B cell (primary cell): ENCODE data around the gene CAPZA1. TPM values are rescaled to one million over a fixed set of nuclear protein-coding genes. Genes with fewer than 3 reads are reported as not detected.

Source experiments
- ATAC-seq: fragments of 200-7000 bp; cut with Tn5 transposase; one replicate; pipeline ENCODE4 v1.10.0; 2021; ENCODE audit warnings: low read depth, mild to moderate bottlenecking, moderate number of reproducible peaks, moderate library complexity
- CTCF ChIA-PET: fragments of 350-600 bp; sonication (Branson Sonifier 250); formaldehyde crosslinking; loops from one replicate; lab custom pipeline; 2021; ENCODE audit warnings: antibody characterized with exemption, inconsistent platforms; lab: Charles Lee
- POLR2A ChIA-PET: fragments of 350-600 bp; sonication (Branson Sonifier 250); formaldehyde crosslinking; loops from one replicate; lab custom pipeline; 2021; ENCODE audit warnings: antibody characterized with exemption; lab: Charles Lee
- DNase-seq: peaks from one replicate; pipeline ENCODE4 v3.0.0; 2013
- H2AFZ ChIP-seq: 2 replicates; pipeline ENCODE4 v1.6.1; 2012; ENCODE audit warnings: mild to moderate bottlenecking, low read depth, low read length; ENCODE audit not compliant: insufficient read depth, poor library complexity, severe bottlenecking
- H3K27ac ChIP-seq, 2 donors: 1 replicate in 1 of 2; 2 replicates in 1 of 2; pipeline ENCODE4 v1.5.1; 2012 to 2013; ENCODE audit warnings: low read length in 2 of 2, mild to moderate bottlenecking in 2 of 2, moderate library complexity in 1 of 2
- H3K27me3 ChIP-seq, 4 experiments: fragments of 200-600 bp in 1 of 4; sonication (generic) in 1 of 4; replicated peaks in 1 of 4; 1 replicate in 2 of 4; 2 replicates in 2 of 4; pipeline versions ENCODE4 v1.6.1 to v1.7.0; 2013 to 2016; ENCODE audit warnings: low read length in 3 of 4, mild to moderate bottlenecking in 2 of 4, mixed read lengths in 1 of 4, moderate library complexity in 1 of 4; ENCODE audit not compliant: insufficient read depth in 4 of 4, control insufficient read depth in 3 of 4; ENCODE audit errors: control extremely low read depth in 1 of 4
- H3K36me3 ChIP-seq, 2 experiments: replicated peaks in 1 of 2; 1 replicate in 1 of 2; 2 replicates in 1 of 2; pipeline versions ENCODE4 v1.6.1 to v1.7.1; 2013; ENCODE audit warnings: low read length in 1 of 2; ENCODE audit not compliant: insufficient read depth in 2 of 2, control insufficient read depth in 1 of 2; ENCODE audit errors: control extremely low read depth in 1 of 2, extremely low read depth in 1 of 2
- H3K4me1 ChIP-seq, 2 donors: fragments of 200-600 bp in 1 of 2; sonication (generic) in 1 of 2; 1 replicate in 1 of 2; 2 replicates in 1 of 2; pipeline versions ENCODE4 v1.5.1 to v1.6.1; 2013 to 2017; ENCODE audit warnings: low read length in 2 of 2; ENCODE audit not compliant: control insufficient read depth in 2 of 2, insufficient read depth in 2 of 2
- H3K4me2 ChIP-seq: replicated peaks from 2 replicates; pipeline ENCODE3; 2012; ENCODE audit warnings: mild to moderate bottlenecking, low read depth, low read length; ENCODE audit not compliant: poor library complexity, severe bottlenecking
- H3K4me3 ChIP-seq, 5 experiments: fragments of 200-600 bp in 1 of 5; sonication (generic) in 1 of 5; 1 replicate in 3 of 5; 2 replicates in 2 of 5; pipeline versions ENCODE4 v1.5.1 to v1.7.0; 2011 to 2016; ENCODE audit warnings: low read length in 4 of 5, mild to moderate bottlenecking in 4 of 5, low read depth in 2 of 5, control low read depth in 1 of 5, moderate library complexity in 1 of 5; ENCODE audit not compliant: insufficient read depth in 1 of 5; ENCODE audit errors: control extremely low read depth in 1 of 5, extremely low read depth in 1 of 5
- H3K79me2 ChIP-seq: fragments of 200-600 bp; sonication (generic); one replicate; pipeline ENCODE4 v1.6.0; 2016; ENCODE audit warnings: low read length; ENCODE audit not compliant: control insufficient read depth, insufficient read depth
- H3K9ac ChIP-seq: fragments of 200-600 bp; sonication (generic); 2 replicates; pipeline ENCODE4 v1.6.1; 2017; ENCODE audit warnings: mild to moderate bottlenecking, low read length, moderate library complexity
- H3K9me3 ChIP-seq, 3 donors: one replicate each; pipeline versions ENCODE4 v1.6.1 to v1.7.1; 2013; ENCODE audit warnings: low read length in 2 of 3; ENCODE audit not compliant: control insufficient read depth in 2 of 3, insufficient read depth in 1 of 3; ENCODE audit errors: control extremely low read depth in 1 of 3
- H4K20me1 ChIP-seq: 2 replicates; pipeline ENCODE4 v1.6.0; 2012; ENCODE audit warnings: mild to moderate bottlenecking, low read length; ENCODE audit not compliant: insufficient read depth, control insufficient read depth, poor library complexity, severe bottlenecking
- H3K27ac Mint-ChIP-seq: one replicate; pipeline ENCODE4 v1.8.0; 2021; ENCODE audit warnings: mixed read lengths
- H3K27me3 Mint-ChIP-seq: one replicate; pipeline ENCODE4 v1.8.0; 2021; ENCODE audit warnings: mixed read lengths
- H3K4me1 Mint-ChIP-seq: one replicate; pipeline ENCODE4 v1.8.0; 2021; ENCODE audit warnings: mixed read lengths
- H3K4me3 Mint-ChIP-seq: one replicate; pipeline ENCODE4 v1.8.0; 2021; ENCODE audit warnings: mixed read lengths
- H3K9me3 Mint-ChIP-seq: one replicate; pipeline ENCODE4 v1.8.0; 2022; ENCODE audit warnings: mixed read lengths; ENCODE audit not compliant: insufficient read depth
- CTCF ChIP-seq: fragments of 200-600 bp; IDR thresholded peaks from one replicate; pipeline ENCODE4 v1.8.0; 2022; ENCODE audit warnings: antibody characterized with exemption, mild to moderate bottlenecking
- EZH2 ChIP-seq: IDR thresholded peaks from 2 replicates; pipeline ENCODE4 v1.6.1; 2012; ENCODE audit warnings: borderline replicate concordance, low read depth, mild to moderate bottlenecking, moderate library complexity, low read length; ENCODE audit not compliant: insufficient read depth, poor library complexity, severe bottlenecking
- WGBS: methylation state at CpG from one replicate; pipeline ENCODE4 v1.1.5; 2013; ENCODE audit warnings: missing lambda C conversion rate; ENCODE audit not compliant: insufficient coverage; 5-methylcytosine and 5-hydroxymethylcytosine counted together
- intact Hi-C: fragments of 100-400 bp; cut with micrococcal nuclease; formaldehyde crosslinking; loops from one replicate; pipeline ENCODE4 v1.10.0; 2022
- polyA plus RNA-seq: library from polyadenylated mRNA; depleted of rRNA; stranded (reverse); fragments of >200 nt; gene quantifications from 2 replicates; pipeline ENCODE4 v1.2.3, GENCODE V29; 2012
- total RNA-seq, 2 donors: library from RNA; stranded (reverse); fragments of 120-200 nt in 1 of 2; gene quantifications; 1 replicate in 1 of 2; 2 replicates in 1 of 2; pipeline versions ENCODE4 v1.2.3 to v1.2.4, GENCODE V29; 2013 to 2022

Gene CAPZA1
- total and polyA plus RNA-seq, 2 donors (not counting 1 experiment from before 2014, with no cell fraction given) = 52.2 to 172 TPM

- no peaks in the 10 kb centered on the region for H3K9me3 Mint-ChIP-seq
- ChIA-PET CTCF (interaction anchor here (1.0 kb wide), 1 partner anchor 12 kb away, joined by 3 read pairs; no protein-coding TSS in a partner anchor), POLR2A (no interaction called here)
- Histone ChIP-seq H3K36me3 (peaks cover 2 to 8% of the 10 kb centered on the region in 2 experiments), H3K4me3 (no peak overlapping the region), H3K9ac (no peak overlapping the region), H3K79me2 (no peaks in the 10 kb centered on the region), H3K27ac (no peak overlapping the region), H3K9me3 (no peaks in the 10 kb centered on the region), H3K27me3 (no peaks in the 10 kb centered on the region), H3K4me2 (no peak overlapping the region), H3K4me1 (no peaks in the 10 kb centered on the region), H2AFZ (no peak overlapping the region), H4K20me1 (no peaks in the 10 kb centered on the region)
- WGBS = 93% methylated on average over 3 of the region's 4 CpGs
- ATAC-seq = no peak
- H3K4me1 Mint-ChIP-seq = peaks cover 6% of the 10 kb centered on the region
- no peak overlapping the region for H3K27ac Mint-ChIP-seq
- no peaks in the 10 kb centered on the region for H3K27me3 Mint-ChIP-seq
- intact Hi-C loops = no loop called here
- DNase-seq = no peak
- no peak overlapping the region for H3K4me3 Mint-ChIP-seq
- TF ChIP-seq CTCF (no peak), EZH2 (no peak)
These were observed 67.2 kb downstream of the CAPZA1 start for GRCh38 chr1:112686835-112687234.

GRCh38 chr1:112687361-112687760 lies 67.7 kb downstream of the CAPZA1 start:
- WGBS = 98% methylated on average over 4 of the region's 4 CpGs
- no peak overlapping the region for H3K27ac ChIP-seq
- Mint-ChIP-seq H3K4me1 (peaks cover 6% of the 10 kb centered on the region), H3K27ac (no peak overlapping the region), H3K4me3 (no peak overlapping the region), H3K9me3 (no peaks in the 10 kb centered on the region), H3K27me3 (no peaks in the 10 kb centered on the region)
- no peaks in the 10 kb centered on the region for H3K4me1 ChIP-seq
- H2AFZ ChIP-seq = no peak overlapping the region
- no peaks in the 10 kb centered on the region for H3K79me2 ChIP-seq
- no peak overlapping the region for H3K4me2 ChIP-seq
- CTCF ChIA-PET = no interaction called here
- DNase-seq = no peak
- no peaks in the 10 kb centered on the region for H4K20me1 ChIP-seq
- no peak overlapping the region for H3K9ac ChIP-seq
- H3K9me3 ChIP-seq = no peaks in the 10 kb centered on the region
- H3K4me3 ChIP-seq = no peak overlapping the region
- intact Hi-C loops = no loop called here
- TF ChIP-seq CTCF = no peak
- no peak for TF ChIP-seq EZH2
- POLR2A ChIA-PET = no interaction called here
- no peaks in the 10 kb centered on the region for H3K27me3 ChIP-seq
- ATAC-seq = no peak
- H3K36me3 ChIP-seq = peaks cover 2 to 8% of the 10 kb centered on the region in 2 experiments
